Measurements from ENCODE around the gene GZMM. TPM values are rescaled to one million over a fixed set of nuclear protein-coding genes. Genes with fewer than 3 reads are reported as not detected.

GZMM gene
- total RNA-seq, 1 donor from 2014 or later, result 2.9 TPM

DNA sequence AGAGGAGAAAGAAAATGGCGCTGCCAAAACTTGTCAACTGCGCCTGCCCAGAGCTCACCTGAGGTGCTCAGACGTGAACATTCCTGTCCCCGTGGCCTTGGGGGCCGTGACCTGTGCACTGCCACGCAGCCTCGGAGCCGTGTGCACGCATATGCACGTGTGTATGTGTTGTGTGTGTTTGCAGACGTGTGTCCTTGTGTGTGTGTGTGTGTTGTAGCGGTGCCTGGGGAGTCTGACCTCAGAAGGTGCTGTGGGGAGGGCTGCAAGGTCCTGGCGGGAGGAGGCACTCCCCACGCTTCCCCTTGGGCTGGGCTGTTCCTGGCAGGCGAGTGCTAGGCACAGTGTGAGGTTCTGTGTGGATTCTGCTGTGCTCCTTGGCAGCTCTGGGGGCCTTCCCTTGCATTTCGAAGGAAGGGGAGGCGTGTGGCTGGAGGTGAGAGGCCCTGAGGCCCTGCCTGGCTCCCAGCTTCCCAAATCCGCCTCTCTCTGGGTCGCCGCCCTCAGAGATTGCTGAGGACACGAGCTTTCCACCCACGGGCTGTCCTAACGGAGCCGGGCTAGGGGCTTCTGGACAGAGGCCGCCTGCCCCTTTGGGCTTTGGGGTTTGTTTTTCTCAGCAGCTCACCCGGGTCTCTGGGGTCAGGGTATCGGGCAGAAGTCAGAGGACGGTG lies 33.0 kb downstream of the GZMM start:
- Histone ChIP-seq H3K27ac (no peak overlapping the region), H3K4me3 (no peak overlapping the region), H3K4me1 (peaks cover 38% of the 10 kb centered on the region), H3K36me3 (peaks cover 21% of the 10 kb centered on the region), H3K27me3 (no peaks in the 10 kb centered on the region), H3K9me3 (no peaks in the 10 kb centered on the region)
- DNase-seq (no peak), ATAC-seq (no peak)
- no peak for TF ChIP-seq CTCF (IDR thresholded peaks at IDR 0.05)
- intact Hi-C loops (cut with DNase I), result no loop called here

GRCh38 chr19:577439-578392 lies 33.9 kb downstream of the GZMM start:
- intact Hi-C loops (cut with DNase I), result no loop called here

GRCh38 chr19:579111-579841 lies 35.4 kb downstream of the GZMM start:
- H3K36me3 ChIP-seq, result peaks cover 37% of the 10 kb centered on the region
- TF ChIP-seq CTCF (IDR thresholded peaks at IDR 0.05), result no peak
- ATAC-seq, result no peak
- H3K9me3 ChIP-seq, result no peaks in the 10 kb centered on the region
- peaks cover 30% of the 10 kb centered on the region for H3K4me1 ChIP-seq
- no peak overlapping the region for H3K27ac ChIP-seq
- intact Hi-C loops (cut with DNase I), result no loop called here
- no peak for DNase-seq
- H3K27me3 ChIP-seq, result no peaks in the 10 kb centered on the region
- no peak overlapping the region for H3K4me3 ChIP-seq

More at GRCh38 chr19:577439-578392, 33.9 kb downstream of the GZMM start:
- TF ChIP-seq CTCF (IDR thresholded peaks at IDR 0.05), result no peak
- ATAC-seq, result no peak
- Histone ChIP-seq H3K27me3 (no peaks in the 10 kb centered on the region), H3K36me3 (peaks cover 29% of the 10 kb centered on the region), H3K27ac (no peak overlapping the region), H3K4me1 (peaks cover 38% of the 10 kb centered on the region), H3K4me3 (no peak overlapping the region), H3K9me3 (no peaks in the 10 kb centered on the region)
- DNase-seq, result no peak

GRCh38 chr19:579842-580155 lies 35.9 kb downstream of the GZMM start:
- intact Hi-C loops (cut with DNase I), result loop anchor here (5.0 kb wide), 1 partner anchor 153 kb away; no protein-coding TSS in a partner anchor
- H3K27ac ChIP-seq, result no peak overlapping the region
- H3K4me1 ChIP-seq, result peaks cover 25% of the 10 kb centered on the region
- no peaks in the 10 kb centered on the region for H3K9me3 ChIP-seq
- ATAC-seq (no peak), DNase-seq (no peak)
- H3K36me3 ChIP-seq, result peaks cover 37% of the 10 kb centered on the region
- TF ChIP-seq CTCF (IDR thresholded peaks at IDR 0.05), result no peak
- no peaks in the 10 kb centered on the region for H3K27me3 ChIP-seq
- H3K4me3 ChIP-seq, result no peak overlapping the region

DNA sequence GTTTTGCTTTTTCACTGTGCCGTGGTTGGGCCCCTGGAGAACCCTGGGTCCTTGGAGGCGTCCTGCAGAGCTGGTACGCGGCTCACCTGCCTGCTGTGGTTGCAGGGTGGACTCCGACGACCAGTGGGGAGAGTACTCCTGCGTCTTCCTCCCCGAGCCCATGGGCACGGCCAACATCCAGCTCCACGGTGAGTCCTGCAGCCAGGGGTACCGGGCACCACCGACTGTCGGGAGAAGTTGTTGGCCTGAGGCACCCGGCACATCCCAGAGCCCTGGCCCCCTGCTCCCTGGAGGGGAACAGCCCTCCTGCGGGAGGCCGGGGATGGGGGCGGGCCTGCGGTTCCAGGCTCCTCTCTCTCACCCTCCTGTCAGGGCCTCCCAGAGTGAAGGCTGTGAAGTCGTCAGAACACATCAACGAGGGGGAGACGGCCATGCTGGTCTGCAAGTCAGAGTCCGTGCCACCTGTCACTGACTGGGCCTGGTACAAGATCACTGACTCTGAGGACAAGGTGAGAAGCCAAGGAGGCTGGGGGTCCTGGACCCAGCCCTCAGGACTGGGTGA lies 36.5 kb downstream of the GZMM start:
- H3K27me3 ChIP-seq, result no peaks in the 10 kb centered on the region
- peaks cover 20% of the 10 kb centered on the region for H3K4me1 ChIP-seq
- no peak for DNase-seq
- no peak overlapping the region for H3K4me3 ChIP-seq
- no peak for TF ChIP-seq CTCF (IDR thresholded peaks at IDR 0.05)
- ATAC-seq, result no peak
- H3K27ac ChIP-seq, result no peak overlapping the region
- peaks cover 37% of the 10 kb centered on the region for H3K36me3 ChIP-seq
- intact Hi-C loops (cut with DNase I), result loop anchor here (5.0 kb wide), 1 partner anchor 152 kb away; no protein-coding TSS in a partner anchor
- H3K9me3 ChIP-seq, result no peaks in the 10 kb centered on the region
